HG02623 (cell line): Measurements from ENCODE around the gene MORF4L1.

ENCODE experiments used
- ATAC-seq: cut with Tn5 transposase; IDR thresholded peaks from one replicate; pipeline ENCODE4 v1.9.1; 2021; ENCODE audit warnings: moderate library complexity; ENCODE audit not compliant: unreplicated experiment

Gene MORF4L1

GRCh38 chr15:78943692-78944091 lies 71.0 kb downstream of the MORF4L1 start:
- no peak for ATAC-seq

GRCh38 chr15:78944202-78944625 lies 71.5 kb downstream of the MORF4L1 start:
- peak; percentile 19 for ATAC-seq

GRCh38 chr15:78944669-78945407 lies 72.1 kb downstream of the MORF4L1 start, which contains the start of gene CTSH:
CTSH (minus strand) TSS chr15:78945046; CDS start chr15:78944981, 65 bp downstream.
- peak; percentile 59 for ATAC-seq

GRCh38 chr15:78946493-78946892 lies 73.8 kb downstream of the MORF4L1 start:
- ATAC-seq = no peak

- ATAC-seq = no peak
Observed at GRCh38 chr15:78947506-78947905, 74.8 kb downstream of the MORF4L1 start.
